ENCODE results near the gene QRSL1. TPM values are rescaled to one million over a fixed set of nuclear protein-coding genes. Genes with fewer than 3 reads are reported as not detected.
"Not testable (repeated sequence)": the region's sequence is repeated elsewhere in the genome, so short reads cannot be mapped to it uniquely, and the experiment has no call there.

Gene QRSL1
- polyA plus RNA-seq, 1 donor = 13.8 TPM

GRCh38 chr6:106684011-106684410 is 54.6 kb downstream of the QRSL1 start:
- no peak for DNase-seq

GRCh38 chr6:106685833-106686232 is 56.5 kb downstream of the QRSL1 start:
- no peak for DNase-seq

GRCh38 chr6:106688177-106688951 is 59.0 kb downstream of the QRSL1 start:
- DNase-seq = no peak

- DNase-seq = no peak
These were observed 62.9 kb downstream of the QRSL1 start for GRCh38 chr6:106692112-106692818.

- no peak for DNase-seq
These were observed 63.4 kb downstream of the QRSL1 start for GRCh38 chr6:106692819-106693208.

GRCh38 chr6:106693418-106693817 is 64.0 kb downstream of the QRSL1 start:
- DNase-seq = peak; percentile 19

GRCh38 chr6:106694343-106694742 is 65.0 kb downstream of the QRSL1 start:
- no peak for DNase-seq

- no peak for DNase-seq
These were observed 71.2 kb downstream of the QRSL1 start for GRCh38 chr6:106700581-106700980.

GRCh38 chr6:106701201-106701600 is 71.8 kb downstream of the QRSL1 start:
- DNase-seq = not testable (repeated sequence)

GRCh38 chr6:106702046-106702445 is 72.7 kb downstream of the QRSL1 start:
- DNase-seq = no peak

GRCh38 chr6:106702451-106703110 is 73.2 kb downstream of the QRSL1 start:
- DNase-seq = peak; percentile 35

- DNase-seq = no peak
These were observed 74.9 kb downstream of the QRSL1 start for GRCh38 chr6:106704327-106704726.

GRCh38 chr6:106705156-106705555 is 75.8 kb downstream of the QRSL1 start:
- DNase-seq = no peak

GRCh38 chr6:106710580-106710979 is 81.2 kb downstream of the QRSL1 start:
- no peak for DNase-seq

GRCh38 chr6:106714281-106714680 is 84.9 kb downstream of the QRSL1 start:
- no peak for DNase-seq

GRCh38 chr6:106715922-106716321 is 86.5 kb downstream of the QRSL1 start:
- no peak for DNase-seq

GRCh38 chr6:106716966-106717365 is 87.6 kb downstream of the QRSL1 start:
- no peak for DNase-seq

Other genes starting within 250 kb of the QRSL1 start
- gene RTN4IP1, start 80 bp upstream of the QRSL1 start, polyA plus RNA-seq (ENCODE audit: insufficient read length) = 6.9 TPM